Uterus (tissue), 4 donors: ENCODE measurements around the gene PPARG. TPM values are rescaled to one million over a fixed set of nuclear protein-coding genes. Genes with fewer than 3 reads are reported as not detected.
"Not testable (repeated sequence)": the region's sequence is repeated elsewhere in the genome, so short reads cannot be mapped to it uniquely, and the experiment has no call there.

ENCODE experiments used
- DNase-seq, 2 donors: peaks; one replicate each; pipeline ENCODE4 v3.0.0-alpha.2; 2019 to 2020
- H3K27ac ChIP-seq, 2 donors: fragments of 200-600 bp; sonication (generic); 1 replicate in 1 of 2; 2 replicates in 1 of 2; pipeline ENCODE4 v1.5.1; 2016 to 2018
- H3K27me3 ChIP-seq, 2 donors: fragments of 200-600 bp; sonication (generic); one replicate each; pipeline ENCODE4 v1.5.1; 2018 to 2019; ENCODE audit warnings: control low read depth in 1 of 2
- H3K36me3 ChIP-seq, 2 donors: fragments of 200-600 bp; sonication (generic); one replicate each; pipeline ENCODE4 v1.5.1; 2019; ENCODE audit warnings: control low read depth in 1 of 2
- H3K4me1 ChIP-seq, 2 donors: fragments of 200-600 bp; sonication (generic); one replicate each; pipeline ENCODE4 v1.5.1; 2018 to 2019; ENCODE audit warnings: control low read depth in 1 of 2
- H3K4me3 ChIP-seq, 2 donors: fragments of 200-600 bp; sonication (generic); 1 replicate in 1 of 2; 2 replicates in 1 of 2; pipeline ENCODE4 v1.5.1; 2018 to 2019; ENCODE audit warnings: mild to moderate bottlenecking in 1 of 2
- H3K9me3 ChIP-seq, 2 donors: fragments of 200-600 bp; sonication (generic); one replicate each; pipeline ENCODE4 v1.5.1; 2019; ENCODE audit warnings: control low read depth in 1 of 2
- CTCF ChIP-seq, 4 experiments: fragments of 200-600 bp in 2 of 4; fragments of 450-650 bp in 2 of 4; sonication (generic) in 2 of 4; IDR thresholded peaks; one replicate each; pipeline ENCODE4 v1.5.1; 2016 to 2019; ENCODE audit warnings: antibody characterized with exemption in 4 of 4, mild to moderate bottlenecking in 2 of 4, moderate library complexity in 1 of 4
- POLR2A ChIP-seq, 2 donors: fragments of 450-650 bp; IDR thresholded peaks; one replicate each; pipeline ENCODE4 v1.6.1; 2016; ENCODE audit warnings: antibody characterized with exemption in 2 of 2, mild to moderate bottlenecking in 1 of 2, moderate library complexity in 1 of 2
- intact Hi-C: fragments of 100-400 bp; cut with DNase I; formaldehyde crosslinking; loops from one replicate; pipeline ENCODE4 v1.15.1; 2023; ENCODE audit warnings: low total_unique reads
- total RNA-seq, 4 donors: library from RNA; depleted of rRNA in 3 of 4; stranded (reverse); fragments of >200 nt in 3 of 4; gene quantifications; one replicate each; pipeline versions ENCODE4 v1.1.0 to v1.2.4, GENCODE V29; 2014 to 2023
- donor health status: DM: yes; HTN: yes; CAD: no.

Gene PPARG
- total RNA-seq, 4 donors from 2014 or later, result 5.1 to 29.1 (median 12.9) TPM

- TF ChIP-seq POLR2A (IDR thresholded peaks at IDR 0.05) (no peak), CTCF (IDR thresholded peaks at IDR 0.05) (no peak)
- intact Hi-C loops, result no loop called here
Observed at GRCh38 chr3:12249519-12249918, 39.4 kb upstream of the PPARG start.

GRCh38 chr3:12252889-12253288 lies 36.0 kb upstream of the PPARG start:
- Histone ChIP-seq H3K36me3 (no peaks in the 10 kb centered on the region), H3K4me3 (no peak overlapping the region), H3K27ac (no peak overlapping the region), H3K9me3 (no peaks in the 10 kb centered on the region), H3K27me3 (no peaks in the 10 kb centered on the region), H3K4me1 (no peaks in the 10 kb centered on the region)
- DNase-seq, result no peak
- TF ChIP-seq CTCF (IDR thresholded peaks at IDR 0.05) (no peak), POLR2A (IDR thresholded peaks at IDR 0.05) (no peak)
- intact Hi-C loops, result no loop called here

More at GRCh38 chr3:12249519-12249918, 39.4 kb upstream of the PPARG start:
- no peaks in the 10 kb centered on the region for H3K9me3 ChIP-seq
- H3K4me3 ChIP-seq, result no peak overlapping the region
- H3K27ac ChIP-seq, result no peak overlapping the region
- H3K36me3 ChIP-seq, result no peaks in the 10 kb centered on the region
- no peaks in the 10 kb centered on the region for H3K27me3 ChIP-seq
- no peak for DNase-seq
- H3K4me1 ChIP-seq, result no peaks in the 10 kb centered on the region

GRCh38 chr3:12253516-12254343 lies 35.1 kb upstream of the PPARG start:
- H3K4me3 ChIP-seq, result no peak overlapping the region
- no peaks in the 10 kb centered on the region for H3K9me3 ChIP-seq
- H3K4me1 ChIP-seq, result no peaks in the 10 kb centered on the region
- intact Hi-C loops, result no loop called here
- no peaks in the 10 kb centered on the region for H3K36me3 ChIP-seq
- TF ChIP-seq CTCF (IDR thresholded peaks at IDR 0.05), result no peak
- no peak for TF ChIP-seq POLR2A (IDR thresholded peaks at IDR 0.05)
- H3K27ac ChIP-seq, result no peak overlapping the region
- H3K27me3 ChIP-seq, result no peaks in the 10 kb centered on the region
- no peak for DNase-seq

GRCh38 chr3:12255393-12255792 lies 33.5 kb upstream of the PPARG start:
- H3K36me3 ChIP-seq, result no peaks in the 10 kb centered on the region
- TF ChIP-seq POLR2A (IDR thresholded peaks at IDR 0.05) (no peak), CTCF (IDR thresholded peaks at IDR 0.05) (no peak)
- no peak for DNase-seq
- no peaks in the 10 kb centered on the region for H3K9me3 ChIP-seq
- no peak overlapping the region for H3K27ac ChIP-seq
- H3K4me3 ChIP-seq, result no peak overlapping the region
- intact Hi-C loops, result no loop called here
- no peaks in the 10 kb centered on the region for H3K27me3 ChIP-seq
- no peaks in the 10 kb centered on the region for H3K4me1 ChIP-seq

GRCh38 chr3:12258911-12259310 lies 30.0 kb upstream of the PPARG start:
- TF ChIP-seq CTCF (IDR thresholded peaks at IDR 0.05) (no peak), POLR2A (IDR thresholded peaks at IDR 0.05) (no peak)
- H3K36me3 ChIP-seq, result no peaks in the 10 kb centered on the region
- no peak overlapping the region for H3K27ac ChIP-seq
- no peaks in the 10 kb centered on the region for H3K4me1 ChIP-seq
- H3K27me3 ChIP-seq, result no peaks in the 10 kb centered on the region
- no peaks in the 10 kb centered on the region for H3K9me3 ChIP-seq
- no peak overlapping the region for H3K4me3 ChIP-seq
- no peak for DNase-seq
- intact Hi-C loops, result no loop called here

GRCh38 chr3:12262173-12262572 lies 26.7 kb upstream of the PPARG start:
- H3K4me1 ChIP-seq, H3K4me3 ChIP-seq, H3K27ac ChIP-seq, H3K27me3 ChIP-seq, H3K36me3 ChIP-seq, H3K9me3 ChIP-seq, DNase-seq, intact Hi-C loops: not testable (repeated sequence)
